ENCODE data around the gene B4GALT1. TPM values are rescaled to one million over a fixed set of nuclear protein-coding genes. Genes with fewer than 3 reads are reported as not detected.

B4GALT1 gene
- total RNA-seq, 1 donor = 41.0 TPM

GRCh38 chr9:33151007-33151557 lies 16.1 kb downstream of the B4GALT1 start:
- TF ChIP-seq CTCF (IDR thresholded peaks at IDR 0.05; ENCODE audit: insufficient read depth, low read length) = no peak
- peak; percentile 99 for DNase-seq (ENCODE audit: low read depth)
- peak overlapping the region; percentile 36 for H3K4me3 ChIP-seq (ENCODE audit: low read depth, low read length)

- no peak overlapping the region for H3K4me3 ChIP-seq (ENCODE audit: low read depth, low read length)
- no peak for DNase-seq (ENCODE audit: low read depth)
- no peak for TF ChIP-seq CTCF (IDR thresholded peaks at IDR 0.05; ENCODE audit: insufficient read depth, low read length)
These were observed 18.6 kb downstream of the B4GALT1 start for GRCh38 chr9:33148367-33149014.

- TF ChIP-seq CTCF (IDR thresholded peaks at IDR 0.05; ENCODE audit: insufficient read depth, low read length) = no peak
- H3K4me3 ChIP-seq (ENCODE audit: low read depth, low read length) = no peak overlapping the region
- no peak for DNase-seq (ENCODE audit: low read depth)
These were observed 19.5 kb downstream of the B4GALT1 start for GRCh38 chr9:33147416-33148169.

GRCh38 chr9:33146298-33146697 lies 20.8 kb downstream of the B4GALT1 start:
- DNase-seq (ENCODE audit: low read depth) = no peak
- no peak overlapping the region for H3K4me3 ChIP-seq (ENCODE audit: low read depth, low read length)
- no peak for TF ChIP-seq CTCF (IDR thresholded peaks at IDR 0.05; ENCODE audit: insufficient read depth, low read length)

GRCh38 chr9:33144551-33144950 lies 22.6 kb downstream of the B4GALT1 start:
- no peak for TF ChIP-seq CTCF (IDR thresholded peaks at IDR 0.05; ENCODE audit: insufficient read depth, low read length)
- no peak overlapping the region for H3K4me3 ChIP-seq (ENCODE audit: low read depth, low read length)
- no peak for DNase-seq (ENCODE audit: low read depth)

GRCh38 chr9:33143241-33143661 lies 23.9 kb downstream of the B4GALT1 start:
- TF ChIP-seq CTCF (IDR thresholded peaks at IDR 0.05; ENCODE audit: insufficient read depth, low read length) = no peak
- DNase-seq (ENCODE audit: low read depth) = peak; percentile 77

More at GRCh38 chr9:33143241-33143661, 23.9 kb downstream of the B4GALT1 start:
- H3K4me3 ChIP-seq (ENCODE audit: low read depth, low read length) = no peak overlapping the region
